Measurements from ENCODE around the gene CTSE. TPM values are rescaled to one million over a fixed set of nuclear protein-coding genes. Genes with fewer than 3 reads are reported as not detected.

CTSE gene
- total and polyA plus RNA-seq, 2 of the 8 experiments (the other 6 are each of a cell fraction or from before 2014, with no cell fraction given): 0.03 TPM; not detected in 1

DNA sequence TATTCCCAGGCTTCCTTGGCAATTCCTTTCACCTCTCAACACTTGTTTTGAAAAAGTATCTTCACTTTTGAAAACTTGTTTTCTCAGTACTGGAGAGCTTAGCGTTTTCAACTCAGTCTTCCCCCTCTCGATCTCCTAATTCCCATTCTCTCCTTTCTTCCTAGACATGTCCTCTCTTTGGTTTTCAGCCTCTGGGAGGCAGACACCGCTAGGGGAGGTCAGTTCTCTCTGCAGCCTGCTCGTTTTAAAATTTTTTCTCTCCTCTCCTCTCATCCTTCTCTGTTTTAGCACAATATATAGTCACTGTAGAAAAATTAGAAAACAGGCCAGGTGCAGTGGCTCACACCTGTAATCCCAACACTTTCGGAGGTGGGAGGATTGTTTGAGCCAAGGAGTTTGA, 16.6 kb upstream of the CTSE start:
- Histone ChIP-seq H2BK5ac (ENCODE audit: low read depth, low read length) (no peak overlapping the region), H3K79me1 (ENCODE audit: low read depth, low read length) (no peaks in the 10 kb centered on the region), H4K8ac (ENCODE audit: extremely low read depth, insufficient read depth, low read length) (no peak overlapping the region), H3K9me3 (ENCODE audit: insufficient read depth in 2 of 2, low read depth in 1 of 2, low read length in 1 of 2) (no peaks in the 10 kb centered on the region), H4K5ac (ENCODE audit: insufficient read length, low read depth, low read length) (no peak overlapping the region), H2AFZ (ENCODE audit: low read length) (no peak overlapping the region), H3K14ac (ENCODE audit: insufficient read length) (no peak overlapping the region), H4K91ac (replicated peaks; ENCODE audit: insufficient read length, low read length) (no peak overlapping the region), H3K79me2 (ENCODE audit: control insufficient read depth in 1 of 2, insufficient read depth in 2 of 2, low read length in 2 of 2) (no peaks in the 10 kb centered on the region), H3K23ac (ENCODE audit: insufficient read length) (no peak overlapping the region), H2BK15ac (ENCODE audit: low read length) (no peak overlapping the region), H2BK12ac (ENCODE audit: low read depth, low read length) (no peak overlapping the region), H3K4me3 (ENCODE audit: extremely low read depth in 1 of 4, insufficient read depth in 2 of 4, low read depth in 3 of 4, low read length in 4 of 4) (no peak overlapping the region), H3K23me2 (ENCODE audit: low read depth, low read length) (no peaks in the 10 kb centered on the region), H3K27me3 (replicated peaks in 1 of 4; ENCODE audit: control insufficient read depth in 3 of 4, extremely low read depth in 1 of 4, insufficient read depth in 3 of 4, low read length in 3 of 4) (no peaks in the 10 kb centered on the region), H3K9ac (replicated peaks in 1 of 4; ENCODE audit: extremely low read depth in 1 of 4, low read depth in 3 of 4, low read length in 3 of 4) (no peak overlapping the region), H4K20me1 (replicated peaks in 1 of 2; ENCODE audit: control insufficient read depth in 1 of 2, insufficient read depth in 2 of 2, low read length in 2 of 2) (no peaks in the 10 kb centered on the region), H3K4ac (replicated peaks; ENCODE audit: insufficient read length, low read depth, low read length) (no peak overlapping the region), H2BK20ac (ENCODE audit: low read length) (no peak overlapping the region), H2AK5ac (ENCODE audit: low read depth, low read length) (no peak overlapping the region), H3K36me3 (ENCODE audit: control insufficient read depth in 2 of 4, insufficient read depth in 4 of 4, low read length in 3 of 4) (no peaks in the 10 kb centered on the region), H3K56ac (replicated peaks; ENCODE audit: insufficient read length, low read depth, low read length) (no peak overlapping the region), H3K4me1 (replicated peaks in 1 of 4; ENCODE audit: control insufficient read depth in 3 of 4, insufficient read depth in 4 of 4, low read length in 3 of 4) (peaks cover 2 to 9% (median 3%) of the 10 kb centered on the region in 4 experiments; a peak in 5 of 7 replicates), H2BK120ac (replicated peaks; ENCODE audit: low read depth, low read length) (no peak overlapping the region), H3K18ac (ENCODE audit: extremely low read depth, low read length) (no peak overlapping the region), H3K4me2 (ENCODE audit: insufficient read depth in 1 of 2, low read depth in 2 of 2, low read length in 2 of 2) (no peak overlapping the region), H3K27ac (ENCODE audit: low read depth, low read length) (no peak overlapping the region)
- DNase-seq (ENCODE audit: low read depth in 1 of 2, low spot score in 2 of 2) (peak in 1 of 2 experiments; percentile 32), FAIRE-seq (no peak)
- 72% methylated on average over 5 of the region's 5 CpGs; no CpG with 5 or more reads in 1 of the 2 experiments for WGBS, 2 experiments (ENCODE audit: extremely low coverage in 1 of 2, insufficient coverage in 1 of 2, insufficient read length in 1 of 2, insufficient replicate concordance in 2 of 2, low coverage in 1 of 2, low lambda C conversion rate in 2 of 2, missing lambda C conversion rate in 1 of 2)
- ChIA-PET CTCF (ENCODE audit: partially characterized antibody) (interaction anchor here (0.7 to 1.6 kb wide), 4 partner anchors 11 to 67 kb away, joined by 3 to 7 read pairs (median 4); no protein-coding TSS in a partner anchor), POLR2A (ENCODE audit: partially characterized antibody) (no interaction called here)
- TF ChIP-seq, protein P1, sequence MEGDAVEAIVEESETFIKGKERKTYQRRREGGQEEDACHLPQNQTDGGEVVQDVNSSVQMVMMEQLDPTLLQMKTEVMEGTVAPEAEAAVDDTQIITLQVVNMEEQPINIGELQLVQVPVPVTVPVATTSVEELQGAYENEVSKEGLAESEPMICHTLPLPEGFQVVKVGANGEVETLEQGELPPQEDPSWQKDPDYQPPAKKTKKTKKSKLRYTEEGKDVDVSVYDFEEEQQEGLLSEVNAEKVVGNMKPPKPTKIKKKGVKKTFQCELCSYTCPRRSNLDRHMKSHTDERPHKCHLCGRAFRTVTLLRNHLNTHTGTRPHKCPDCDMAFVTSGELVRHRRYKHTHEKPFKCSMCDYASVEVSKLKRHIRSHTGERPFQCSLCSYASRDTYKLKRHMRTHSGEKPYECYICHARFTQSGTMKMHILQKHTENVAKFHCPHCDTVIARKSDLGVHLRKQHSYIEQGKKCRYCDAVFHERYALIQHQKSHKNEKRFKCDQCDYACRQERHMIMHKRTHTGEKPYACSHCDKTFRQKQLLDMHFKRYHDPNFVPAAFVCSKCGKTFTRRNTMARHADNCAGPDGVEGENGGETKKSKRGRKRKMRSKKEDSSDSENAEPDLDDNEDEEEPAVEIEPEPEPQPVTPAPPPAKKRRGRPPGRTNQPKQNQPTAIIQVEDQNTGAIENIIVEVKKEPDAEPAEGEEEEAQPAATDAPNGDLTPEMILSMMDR (IDR thresholded peaks at IDR 0.05; ENCODE audit: control extremely low read depth in 1 of 3, insufficient read depth in 1 of 3, low read depth in 1 of 3, low read length in 3 of 3): no peak
- TF ChIP-seq RFX5 (IDR thresholded peaks at IDR 0.05; ENCODE audit: borderline replicate concordance, low read depth, low read length) (no peak), CHD1 (IDR thresholded peaks at IDR 0.05; ENCODE audit: low read depth, low read length) (no peak), CEBPB (IDR thresholded peaks at IDR 0.05; ENCODE audit: low read depth, low read length) (no peak), TAF7 (optimal IDR thresholded peaks at IDR 0.05; ENCODE audit: borderline replicate concordance, low read depth, low read length) (no peak), KDM1A (IDR thresholded peaks at IDR 0.05; ENCODE audit: borderline replicate concordance, low read length) (no peak), RXRA (IDR thresholded peaks at IDR 0.05; ENCODE audit: insufficient read depth, low read depth, low read length) (no peak), KDM4A (IDR thresholded peaks at IDR 0.05; ENCODE audit: low read depth, low read length, severe bottlenecking) (no peak), SAP30 (IDR thresholded peaks at IDR 0.05; ENCODE audit: insufficient read depth, insufficient replicate concordance, low read length) (no peak)
- TF ChIP-seq, protein P2, sequence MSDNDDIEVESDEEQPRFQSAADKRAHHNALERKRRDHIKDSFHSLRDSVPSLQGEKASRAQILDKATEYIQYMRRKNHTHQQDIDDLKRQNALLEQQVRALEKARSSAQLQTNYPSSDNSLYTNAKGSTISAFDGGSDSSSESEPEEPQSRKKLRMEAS (IDR thresholded peaks at IDR 0.05): no peak

Data from H1 (cell line).